ENCODE data around the gene ZNF428.

DNA sequence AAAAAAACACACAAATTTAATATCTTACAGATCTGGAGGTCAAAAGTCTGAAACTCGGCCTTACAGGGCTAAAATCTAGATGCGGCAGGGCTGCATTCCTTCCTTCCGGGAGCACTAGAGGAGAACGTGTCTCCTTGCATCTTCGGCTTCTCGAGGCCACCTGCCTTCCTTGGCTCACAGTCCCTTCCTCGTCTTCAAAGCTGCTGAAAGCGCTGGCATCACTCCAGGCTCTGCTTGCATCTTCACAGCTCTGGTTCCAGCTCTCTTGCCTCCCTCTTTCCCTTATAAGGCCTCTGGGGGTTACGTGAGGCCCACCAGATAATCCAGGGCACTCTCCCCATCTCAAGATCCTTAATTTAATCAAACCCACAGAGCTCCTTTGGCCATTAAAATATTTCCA is 54.6 kb downstream of the ZNF428 start:
- TF ChIP-seq REST (IDR thresholded peaks at IDR 0.05; ENCODE audit: low read depth) (no peak), EZH2 (IDR thresholded peaks at IDR 0.05) (no peak), POLR2AphosphoS5 (IDR thresholded peaks at IDR 0.05; ENCODE audit: low read depth, low read length) (no peak), ZNF274 (IDR thresholded peaks at IDR 0.05; ENCODE audit: low read depth, low read length) (no peak)

Measured in HCT116 (cell line).